Fibroblast of skin of abdomen (primary cell): ENCODE results near the gene TBC1D4. TPM values are rescaled to one million over a fixed set of nuclear protein-coding genes. Genes with fewer than 3 reads are reported as not detected.

Experiments
- DNase-seq: peaks from one replicate; pipeline ENCODE4 v3.0.0-alpha.2; 2013
- polyA plus RNA-seq, 2 experiments: library from polyadenylated mRNA; unstranded; fragments of 120-200 nt; gene quantifications; one replicate each; pipeline ENCODE4 v1.2.1, GENCODE V29; 2013; ENCODE audit not compliant: insufficient read length in 2 of 2

TBC1D4 gene, protein sequence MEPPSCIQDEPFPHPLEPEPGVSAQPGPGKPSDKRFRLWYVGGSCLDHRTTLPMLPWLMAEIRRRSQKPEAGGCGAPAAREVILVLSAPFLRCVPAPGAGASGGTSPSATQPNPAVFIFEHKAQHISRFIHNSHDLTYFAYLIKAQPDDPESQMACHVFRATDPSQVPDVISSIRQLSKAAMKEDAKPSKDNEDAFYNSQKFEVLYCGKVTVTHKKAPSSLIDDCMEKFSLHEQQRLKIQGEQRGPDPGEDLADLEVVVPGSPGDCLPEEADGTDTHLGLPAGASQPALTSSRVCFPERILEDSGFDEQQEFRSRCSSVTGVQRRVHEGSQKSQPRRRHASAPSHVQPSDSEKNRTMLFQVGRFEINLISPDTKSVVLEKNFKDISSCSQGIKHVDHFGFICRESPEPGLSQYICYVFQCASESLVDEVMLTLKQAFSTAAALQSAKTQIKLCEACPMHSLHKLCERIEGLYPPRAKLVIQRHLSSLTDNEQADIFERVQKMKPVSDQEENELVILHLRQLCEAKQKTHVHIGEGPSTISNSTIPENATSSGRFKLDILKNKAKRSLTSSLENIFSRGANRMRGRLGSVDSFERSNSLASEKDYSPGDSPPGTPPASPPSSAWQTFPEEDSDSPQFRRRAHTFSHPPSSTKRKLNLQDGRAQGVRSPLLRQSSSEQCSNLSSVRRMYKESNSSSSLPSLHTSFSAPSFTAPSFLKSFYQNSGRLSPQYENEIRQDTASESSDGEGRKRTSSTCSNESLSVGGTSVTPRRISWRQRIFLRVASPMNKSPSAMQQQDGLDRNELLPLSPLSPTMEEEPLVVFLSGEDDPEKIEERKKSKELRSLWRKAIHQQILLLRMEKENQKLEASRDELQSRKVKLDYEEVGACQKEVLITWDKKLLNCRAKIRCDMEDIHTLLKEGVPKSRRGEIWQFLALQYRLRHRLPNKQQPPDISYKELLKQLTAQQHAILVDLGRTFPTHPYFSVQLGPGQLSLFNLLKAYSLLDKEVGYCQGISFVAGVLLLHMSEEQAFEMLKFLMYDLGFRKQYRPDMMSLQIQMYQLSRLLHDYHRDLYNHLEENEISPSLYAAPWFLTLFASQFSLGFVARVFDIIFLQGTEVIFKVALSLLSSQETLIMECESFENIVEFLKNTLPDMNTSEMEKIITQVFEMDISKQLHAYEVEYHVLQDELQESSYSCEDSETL (N-terminal part only)
- 5.3 TPM for polyA plus RNA-seq (2013, experiment 1 of 2; ENCODE audit: insufficient read length)
- 5.2 TPM for polyA plus RNA-seq (2013, experiment 2 of 2; ENCODE audit: insufficient read length)

- peak; percentile 89 for DNase-seq
Observed at GRCh38 chr13:75482070-75482819, at the start of gene TBC1D4. TSS of gene TBC1D4 (minus strand) at chr13:75482169. CDS start at chr13:75481767, 402 bp downstream.

- DNase-seq = no peak
Observed at GRCh38 chr13:75530549-75530961, 48.6 kb upstream of the TBC1D4 start.

GRCh38 chr13:75521956-75522355, 40.0 kb upstream of the TBC1D4 start:
- no peak for DNase-seq

- DNase-seq = no peak
Observed at GRCh38 chr13:75518439-75519088, 36.6 kb upstream of the TBC1D4 start.

GRCh38 chr13:75514080-75514995, 32.4 kb upstream of the TBC1D4 start:
- peak; percentile 47 for DNase-seq

- no peak for DNase-seq
Observed at GRCh38 chr13:75513271-75513670, 31.3 kb upstream of the TBC1D4 start.

- DNase-seq = peak; percentile 15
Observed at GRCh38 chr13:75512253-75512652, 30.3 kb upstream of the TBC1D4 start.

- DNase-seq = no peak
Observed at GRCh38 chr13:75511051-75511625, 29.2 kb upstream of the TBC1D4 start.

- DNase-seq = no peak
Observed at GRCh38 chr13:75508002-75508548, 26.1 kb upstream of the TBC1D4 start.

DNA sequence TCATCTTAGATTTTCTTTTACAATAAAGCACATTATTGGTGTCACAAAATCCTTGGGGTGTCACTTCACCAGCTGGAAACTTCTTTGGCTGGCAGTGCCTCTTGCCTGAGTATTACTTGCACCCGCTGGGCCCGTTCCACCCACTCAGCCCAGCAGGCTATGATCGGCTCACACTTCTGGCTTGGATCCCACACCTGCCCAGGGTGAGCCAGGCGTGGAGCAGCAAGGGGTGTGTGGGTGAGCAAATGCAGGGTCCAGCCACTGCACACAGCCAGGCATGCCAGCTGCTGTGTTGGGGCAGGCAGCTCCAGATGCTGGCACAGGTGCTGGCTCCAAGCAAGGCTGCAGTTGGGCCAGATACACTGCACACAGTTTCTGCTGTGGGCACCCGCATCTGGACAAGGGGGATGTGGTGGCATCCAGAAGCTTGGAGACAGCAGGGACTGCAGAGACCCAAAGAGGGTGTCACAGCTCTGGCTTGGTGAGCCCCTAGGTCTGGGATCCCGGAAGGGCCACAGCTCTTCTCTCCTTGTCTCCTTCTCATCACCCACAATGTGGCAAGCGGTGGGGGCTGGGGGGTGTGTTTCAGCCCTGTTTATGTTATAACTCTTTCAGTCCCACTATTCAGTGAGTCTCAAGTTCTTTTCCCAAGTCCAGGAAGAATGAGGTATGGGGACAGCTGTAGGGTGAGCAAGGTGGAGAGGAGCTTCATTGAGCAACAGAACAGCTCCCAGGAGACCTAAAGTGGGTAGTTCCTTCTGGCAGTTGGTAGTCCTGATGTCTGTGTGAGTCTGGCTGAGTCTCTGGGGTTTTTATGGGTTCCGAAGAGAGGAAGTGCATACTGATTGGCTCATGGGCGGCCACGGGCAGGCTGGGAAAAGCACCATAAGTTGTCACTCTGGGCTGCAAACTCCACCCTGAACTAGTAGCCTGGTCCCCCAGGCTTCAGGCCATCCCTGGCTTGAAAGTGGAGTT, 25.3 kb upstream of the TBC1D4 start:
- DNase-seq = no peak

DNA sequence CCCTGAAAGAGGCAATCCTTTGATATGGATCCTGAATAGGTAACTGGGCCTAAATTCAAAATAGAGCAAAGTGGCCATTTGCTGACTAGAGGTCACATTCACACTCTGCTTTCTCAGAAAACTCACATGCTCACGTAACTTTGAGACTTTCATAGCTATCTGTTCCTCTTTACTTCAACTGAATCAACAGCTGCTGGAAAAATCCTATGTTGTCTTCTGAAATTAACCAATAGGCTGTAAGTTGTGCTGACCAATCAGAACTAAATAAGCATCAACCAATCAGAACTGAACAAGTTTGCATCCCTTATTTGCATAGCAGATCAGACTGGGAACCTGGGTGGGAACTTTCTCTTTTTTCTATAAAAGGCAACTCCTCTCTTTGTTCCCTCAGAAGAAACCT, 24.0 kb upstream of the TBC1D4 start:
- DNase-seq = no peak

- DNase-seq = no peak
Observed at GRCh38 chr13:75505327-75505726, 23.4 kb upstream of the TBC1D4 start.

GRCh38 chr13:75495938-75496337, 14.0 kb upstream of the TBC1D4 start:
- DNase-seq = peak; percentile 84

DNA sequence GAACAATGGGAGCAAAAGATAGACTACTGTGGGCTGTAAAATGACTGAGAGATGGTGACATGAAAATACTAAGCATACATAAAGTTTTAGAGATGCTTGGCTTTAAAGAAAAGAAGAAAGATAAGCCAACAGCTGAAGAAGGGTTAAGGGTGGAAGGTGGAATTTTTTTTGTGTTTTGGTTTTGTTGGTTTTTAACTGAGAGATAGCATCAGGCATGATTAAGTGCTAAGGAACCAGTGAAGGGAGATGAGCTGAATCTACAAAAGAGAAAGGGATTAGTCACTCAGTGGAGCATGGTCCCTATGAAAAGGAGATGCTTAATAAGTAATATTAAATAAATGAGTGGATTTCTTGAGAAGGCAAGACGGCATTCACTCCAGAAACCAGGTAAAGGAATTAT, 12.5 kb upstream of the TBC1D4 start:
- no peak for DNase-seq

DNA sequence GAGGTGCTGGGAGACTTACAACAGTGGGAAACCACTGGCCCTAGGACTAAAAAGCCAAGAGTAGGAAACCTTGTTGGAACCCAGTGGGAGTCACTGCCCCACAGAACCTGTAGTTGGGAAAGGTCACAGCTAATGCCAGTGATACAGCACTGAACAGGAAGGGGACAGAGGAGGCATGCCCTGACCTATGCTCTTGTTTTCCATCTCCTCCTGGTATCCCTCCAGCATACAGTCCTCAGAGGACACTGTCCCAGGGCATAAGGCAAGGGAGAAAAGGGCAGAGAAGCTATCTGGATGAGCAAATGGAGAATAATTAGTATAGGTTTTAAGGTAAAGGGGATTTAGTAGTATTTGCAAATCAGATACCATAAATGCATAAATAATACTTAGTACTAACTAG, 11.2 kb upstream of the TBC1D4 start:
- DNase-seq = no peak

- DNase-seq = peak; percentile 74
Observed at GRCh38 chr13:75492389-75492788, 10.4 kb upstream of the TBC1D4 start.

DNA sequence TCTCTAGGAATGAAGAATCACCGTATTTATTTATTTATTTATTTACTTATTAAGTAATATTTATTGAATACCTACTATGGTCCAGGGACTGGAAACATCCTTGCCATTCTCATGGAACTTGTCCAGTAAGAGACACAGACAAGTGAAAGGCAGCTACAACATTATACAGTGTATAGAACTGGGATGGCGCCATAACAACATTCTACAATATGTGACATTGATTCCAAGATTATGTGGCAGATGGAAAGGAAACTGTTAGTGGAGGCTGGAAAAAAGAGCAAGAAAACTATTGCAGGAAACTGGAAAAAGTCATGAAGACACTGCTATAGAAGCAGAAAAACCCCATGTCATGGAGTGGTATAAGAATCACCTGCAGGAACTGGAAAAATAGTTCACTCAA, 9.4 kb upstream of the TBC1D4 start:
- no peak for DNase-seq
